Endothelial cell of umbilical vein (primary cell): Measurements from ENCODE around the gene CHST8.

Experiments
- CTCF ChIP-seq, 2 donors: IDR thresholded peaks; 1 replicate in 1 of 2; 2 replicates in 1 of 2; pipeline ENCODE4 v1.5.1; 2011; ENCODE audit warnings: low read length in 2 of 2, mild to moderate bottlenecking in 2 of 2, moderate library complexity in 2 of 2, control low read depth in 1 of 2, inconsistent platforms in 1 of 2, low read depth in 1 of 2; ENCODE audit not compliant: insufficient read depth in 1 of 2; ENCODE audit errors: extremely low read depth in 1 of 2
- EZH2 ChIP-seq: IDR thresholded peaks from 2 replicates; pipeline ENCODE4 v1.6.1; 2012; ENCODE audit warnings: borderline replicate concordance, low read depth, mild to moderate bottlenecking, moderate library complexity, low read length, inconsistent platforms; ENCODE audit not compliant: severe bottlenecking
- MAX ChIP-seq: IDR thresholded peaks from 2 replicates; pipeline ENCODE4 v1.6.1; 2011; ENCODE audit not compliant: insufficient read depth, insufficient read length

- no peak for TF ChIP-seq EZH2
- no peak for TF ChIP-seq CTCF (IDR thresholded peaks at IDR 0.05; ENCODE audit: extremely low read depth in 1 of 2, insufficient read depth in 1 of 2, low read depth in 1 of 2, low read length in 2 of 2)
- TF ChIP-seq MAX: no peak
These were observed 152.2 kb downstream of the CHST8 start for GRCh38 chr19:33773704-33774624.
